NOMO-1 treated with dmso at 0.1 percent for 144 hours (cell line): ENCODE measurements around the gene B4GALT5.

Source experiments
- DNase-seq: peaks from one replicate; lab custom pipeline; 2025; ENCODE audit not compliant: unreplicated experiment; lab: John Stamatoyannopoulos, UW

The B4GALT5 gene

DNA sequence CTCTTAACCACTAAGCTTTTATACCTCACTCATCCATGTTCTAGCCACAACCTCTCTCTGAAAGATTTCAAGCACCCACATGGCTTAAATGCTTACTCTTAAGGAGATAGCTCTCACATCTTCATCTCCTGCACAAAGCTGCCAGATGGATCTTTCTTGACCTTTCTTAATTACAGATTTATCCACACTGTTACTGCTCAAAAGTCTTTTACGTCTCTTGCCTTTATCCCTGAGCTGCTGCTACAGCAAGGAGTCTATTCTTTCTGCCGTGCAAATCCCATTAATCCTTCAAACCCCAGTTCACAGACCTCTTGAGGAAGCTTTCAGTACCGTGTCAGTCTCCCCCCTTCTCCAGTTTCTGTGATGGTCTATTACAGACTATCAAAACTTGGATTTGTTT lies 54.6 kb downstream of the B4GALT5 start:
- no peak for DNase-seq

GRCh38 chr20:49658508-49658907 lies 55.2 kb downstream of the B4GALT5 start:
- no peak for DNase-seq

- DNase-seq: no peak
These were observed 56.4 kb downstream of the B4GALT5 start for GRCh38 chr20:49657118-49657901.

- no peak for DNase-seq
These were observed 57.4 kb downstream of the B4GALT5 start for GRCh38 chr20:49656304-49656703.

- DNase-seq: no peak
These were observed 59.7 kb downstream of the B4GALT5 start for GRCh38 chr20:49653925-49654434.

GRCh38 chr20:49649672-49650071 lies 64.0 kb downstream of the B4GALT5 start:
- no peak for DNase-seq

DNA sequence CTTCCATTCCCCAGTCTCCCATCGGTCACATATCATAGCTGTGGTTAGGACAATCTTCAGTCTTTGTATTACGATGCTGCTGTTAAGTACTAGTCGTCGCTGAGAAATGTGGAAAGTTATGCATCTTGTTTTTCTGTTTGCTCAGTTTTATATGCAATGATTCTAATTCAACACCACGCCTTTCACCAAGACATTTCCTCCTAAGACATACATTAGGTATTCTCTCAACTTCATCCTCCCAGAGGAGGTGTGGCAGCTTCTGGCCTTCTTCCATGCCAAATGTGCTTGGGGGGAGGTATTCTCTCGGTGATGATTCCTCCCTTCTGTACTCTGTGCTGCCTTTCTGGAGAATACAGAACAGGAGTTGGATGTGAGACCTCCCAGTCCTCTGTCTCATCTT lies 66.1 kb downstream of the B4GALT5 start:
- DNase-seq: no peak

GRCh38 chr20:49646528-49646927 lies 67.2 kb downstream of the B4GALT5 start:
- DNase-seq: no peak

DNA sequence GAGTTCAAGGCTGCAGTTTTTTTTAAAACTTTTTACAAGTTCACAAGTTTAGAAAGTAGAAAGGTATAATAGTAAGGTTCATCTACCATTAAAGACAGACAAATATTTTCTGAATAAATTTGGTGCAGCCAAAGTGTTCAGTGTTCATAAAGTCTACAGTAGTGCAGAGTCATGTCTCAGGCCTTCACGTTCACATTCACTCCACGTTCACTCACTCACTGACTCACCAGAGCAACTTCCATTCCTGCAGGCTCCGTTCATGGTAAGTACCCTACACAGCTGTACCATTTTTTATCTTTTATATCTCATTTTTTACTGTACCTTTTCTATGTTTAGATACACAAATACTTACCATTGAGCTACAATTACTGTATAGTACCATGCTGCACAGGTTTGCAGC lies 67.6 kb downstream of the B4GALT5 start:
- no peak for DNase-seq

GRCh38 chr20:49644980-49645565 lies 68.6 kb downstream of the B4GALT5 start:
- no peak for DNase-seq

- no peak for DNase-seq
These were observed 70.9 kb downstream of the B4GALT5 start for GRCh38 chr20:49642816-49643215.

DNA sequence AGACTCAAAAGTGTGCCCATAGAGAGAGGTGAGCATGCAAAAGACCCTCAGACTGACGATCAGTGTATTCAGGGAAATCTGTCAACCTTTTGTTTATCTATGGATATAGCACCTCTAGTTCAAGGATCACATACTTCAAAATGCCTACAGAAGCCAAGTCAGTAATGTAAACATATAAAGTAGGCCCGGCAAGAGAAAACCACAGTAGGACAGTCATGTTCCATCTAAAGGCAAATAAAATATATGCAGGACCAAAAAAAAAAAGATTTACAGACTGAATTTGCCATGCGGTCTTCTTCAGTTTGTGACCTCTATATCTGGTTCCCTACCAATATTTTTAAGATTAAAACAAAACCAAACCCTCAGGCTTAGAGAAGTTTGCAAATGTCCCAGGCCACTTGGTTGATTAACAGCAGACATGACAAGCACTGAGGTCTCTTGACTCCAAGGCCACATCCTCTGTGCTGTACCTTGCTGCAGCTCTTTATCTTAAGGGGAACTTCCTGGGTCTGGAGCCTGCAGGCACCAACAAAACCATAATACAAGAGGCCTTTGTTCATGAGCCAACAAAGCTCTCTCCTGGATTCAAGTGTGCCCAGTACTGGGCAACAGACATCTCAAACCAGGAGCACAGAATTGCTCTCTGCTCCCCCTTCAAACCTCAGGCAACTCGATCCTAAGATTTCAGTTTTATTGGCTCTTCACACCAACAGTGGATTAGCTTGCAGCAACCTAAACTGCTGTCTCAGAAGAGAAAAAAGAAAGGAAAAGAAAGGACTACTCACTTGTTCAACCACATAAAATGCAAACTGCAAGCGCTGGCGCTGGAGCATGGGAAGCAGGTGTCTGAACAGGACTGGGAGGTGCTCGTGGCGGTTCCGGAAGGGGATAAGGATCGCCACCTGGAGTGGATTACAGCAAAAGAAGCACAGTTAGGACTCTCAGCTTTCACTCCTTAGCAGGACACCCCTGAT lies 71.7 kb downstream of the B4GALT5 start:
- DNase-seq: no peak

DNA sequence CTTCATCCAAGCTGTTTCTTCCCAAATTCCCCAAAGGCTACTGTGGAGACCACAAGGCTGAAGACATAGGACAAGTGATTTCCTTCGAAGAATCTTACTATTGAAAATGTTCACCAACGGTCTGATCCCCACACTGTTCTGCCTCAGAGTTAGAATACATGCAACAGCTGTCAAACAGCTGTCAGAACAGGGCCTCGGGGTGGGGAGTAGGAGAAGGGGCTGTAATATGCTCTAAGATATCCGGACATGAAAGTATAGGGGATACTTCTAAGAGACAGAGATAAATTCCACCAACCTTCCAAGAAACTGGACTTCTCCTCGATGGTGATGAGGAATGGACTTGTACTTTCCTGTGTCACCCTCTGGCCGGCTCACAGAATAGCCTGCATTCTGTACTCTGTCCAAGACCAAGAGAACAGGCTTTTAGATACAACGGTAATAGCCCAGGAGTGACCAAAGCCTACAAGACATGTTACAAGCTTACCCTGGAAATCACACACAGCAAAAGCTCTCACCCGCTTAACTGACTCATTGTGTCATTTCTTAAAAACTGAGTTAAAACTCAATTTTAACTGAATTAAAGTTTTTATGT lies 76.5 kb downstream of the B4GALT5 start:
- no peak for DNase-seq

GRCh38 chr20:49636447-49636846 lies 77.2 kb downstream of the B4GALT5 start:
- no peak for DNase-seq

DNA sequence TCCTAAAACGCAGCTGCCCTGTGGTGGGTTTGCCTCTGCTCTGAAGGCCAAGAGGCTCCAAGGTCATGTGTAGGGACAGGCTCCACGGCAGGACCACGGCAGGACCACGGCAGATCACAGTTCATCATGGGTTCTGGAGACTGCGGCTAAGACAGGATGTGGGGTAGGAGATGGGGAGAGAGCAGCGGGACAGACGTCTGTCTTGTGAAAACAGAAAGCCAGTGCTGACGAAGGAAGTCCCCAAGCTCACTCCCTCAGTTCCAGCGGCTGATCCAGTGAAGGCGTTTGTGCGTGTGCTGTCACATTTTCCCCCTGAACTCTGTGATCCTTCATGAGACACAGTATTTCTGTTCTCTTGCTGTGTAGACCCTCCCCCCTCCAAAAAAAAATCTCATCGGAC lies 77.8 kb downstream of the B4GALT5 start:
- DNase-seq: no peak

GRCh38 chr20:49635166-49635565 lies 78.5 kb downstream of the B4GALT5 start:
- no peak for DNase-seq

DNA sequence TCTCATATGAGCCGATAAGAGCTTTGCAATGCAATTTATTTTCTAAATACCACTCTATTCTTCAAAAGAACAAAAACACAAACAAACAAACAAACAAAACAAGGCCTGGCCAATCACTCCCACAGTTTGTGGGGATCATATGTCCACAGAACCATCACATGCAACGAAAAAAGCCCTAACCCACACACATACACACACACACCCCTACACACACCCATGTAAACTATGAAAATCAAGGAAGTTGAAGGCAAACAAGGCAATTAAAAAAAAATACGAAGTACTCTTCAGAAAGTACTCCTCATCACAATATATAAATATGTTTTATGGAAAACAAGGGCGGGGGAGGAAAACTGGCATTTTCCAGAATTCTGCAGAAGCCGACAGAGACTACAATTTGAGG lies 79.6 kb downstream of the B4GALT5 start:
- DNase-seq: no peak

DNA sequence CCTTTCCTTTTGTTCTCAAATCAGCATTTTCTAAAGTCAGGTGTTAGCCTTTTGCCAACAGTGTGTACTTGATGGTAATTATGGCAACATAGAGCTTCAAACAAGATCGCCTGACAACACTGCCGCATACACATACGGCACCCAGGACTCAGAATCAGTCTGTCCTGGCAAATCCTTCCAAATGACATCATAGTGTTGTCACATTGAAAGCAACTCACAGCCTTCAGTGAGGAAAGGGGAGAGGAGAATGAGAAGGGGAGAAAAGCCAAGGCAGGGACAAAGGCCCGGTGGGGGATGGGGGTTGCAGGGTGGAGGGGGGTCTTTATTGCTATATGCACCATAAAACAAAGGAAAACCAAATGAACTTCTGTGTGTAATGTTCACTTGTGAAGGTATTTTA lies 80.0 kb downstream of the B4GALT5 start:
- no peak for DNase-seq

GRCh38 chr20:49633023-49633422 lies 80.7 kb downstream of the B4GALT5 start:
- DNase-seq: no peak

GRCh38 chr20:49631856-49632418 lies 81.7 kb downstream of the B4GALT5 start:
- DNase-seq: no peak
